ENCODE results near the gene GRIN2C. TPM values are rescaled to one million over a fixed set of nuclear protein-coding genes. Genes with fewer than 3 reads are reported as not detected.
A peak's percentile ranks its signal among the peaks of the same experiment; 100 is the strongest.

The GRIN2C gene
- total and polyA plus RNA-seq, 9 of the 15 experiments (the other 6 are each of a cell fraction or from before 2014, with no cell fraction given): under 0.01 to 0.33 (median 0.10) TPM; not detected in 2

GRCh38 chr17:74827800-74828199 is 31.9 kb downstream of the GRIN2C start:
- Histone ChIP-seq H4K20me1 (replicated peaks; ENCODE audit: control insufficient read depth, insufficient read depth, low read length) (peaks cover 11% of the 10 kb centered on the region; the same call in 1 of the 2 replicates), H3K9ac (ENCODE audit: insufficient read depth in 1 of 2, low read depth in 2 of 2, low read length in 2 of 2) (peak overlapping the region in 1 of 2 experiments; percentile 17; a peak in 1 of 4 replicates), H3K79me2 (ENCODE audit: control insufficient read depth, insufficient read depth, low read length) (no peaks in the 10 kb centered on the region), H2AFZ (ENCODE audit: low read depth, low read length) (no peak overlapping the region), H3K9me1 (ENCODE audit: control insufficient read depth, insufficient read depth, low read length) (no peaks in the 10 kb centered on the region), H3K36me3 (ENCODE audit: control insufficient read depth, insufficient read depth, low read length) (no peaks in the 10 kb centered on the region), H3K27ac (ENCODE audit: extremely low read depth, low read depth, low read length) (no peak overlapping the region), H3K27me3 (ENCODE audit: control insufficient read depth in 2 of 2, insufficient read depth in 2 of 2, low read length in 2 of 2) (no peaks in the 10 kb centered on the region), H3K9me3 (replicated peaks; ENCODE audit: control insufficient read depth, insufficient read depth, low read depth, low read length) (no peaks in the 10 kb centered on the region), H3K4me3 (no peak overlapping the region), H3K4me1 (replicated peaks in 1 of 2; ENCODE audit: control insufficient read depth in 2 of 2, insufficient read depth in 2 of 2, low read length in 2 of 2) (peaks cover 3 to 25% of the 10 kb centered on the region in 2 experiments; a peak in 3 of 5 replicates), H3K4me2 (ENCODE audit: insufficient read depth, low read length) (no peak overlapping the region)
- BruUV-seq (replicated peaks): no TSS peak
- ChIA-PET CTCF (ENCODE audit: low intra/inter-chr PET ratio) (no interaction called here), POLR2A (interaction anchor here (0.6 to 2.2 kb wide), 2 partner anchors 22 to 50 kb away, joined by 3 to 6 read pairs; no protein-coding TSS in a partner anchor)
- DNase-seq (ENCODE audit: extremely low read depth in 1 of 4, low spot score in 3 of 4): no peak
- no peak for ATAC-seq
- FAIRE-seq: no peak
- intact Hi-C loops (cut with micrococcal nuclease) (no loop called here), in situ Hi-C loops (cut with MboI) (no loop called here)
- WGBS (ENCODE audit: insufficient coverage, low coverage, missing lambda C conversion rate): 72% methylated on average over 11 of the region's 11 CpGs
- no peak for TF ChIP-seq NONO (IDR thresholded peaks at IDR 0.05; ENCODE audit: low read depth in 2 of 2, low read length in 1 of 2)
- TF ChIP-seq ZNF764 (CRISPR knock-in tag; IDR thresholded peaks at IDR 0.05; ENCODE audit: low read depth): no peak
- no peak for TF ChIP-seq YBX1 (IDR thresholded peaks at IDR 0.05)
- no peak for TF ChIP-seq PCBP1 (IDR thresholded peaks at IDR 0.05; ENCODE audit: low read depth, low read length, poor library complexity, severe bottlenecking)
- no peak for TF ChIP-seq BRF1 (IDR thresholded peaks at IDR 0.05; ENCODE audit: borderline replicate concordance, extremely low read depth, insufficient read length)
- TF ChIP-seq BRF2 (IDR thresholded peaks at IDR 0.05; ENCODE audit: borderline replicate concordance, insufficient read depth, insufficient read length): no peak
- TF ChIP-seq PPARD (CRISPR knock-in tag; IDR thresholded peaks at IDR 0.05): no peak
- TF ChIP-seq RAD21 (CRISPR knock-in tag; conservative IDR thresholded peaks at IDR 0.05 in 1 of 2, IDR thresholded peaks at IDR 0.05 in 1 of 2): no peak
- TF ChIP-seq ZBTB1 (CRISPR knock-in tag; IDR thresholded peaks at IDR 0.05; ENCODE audit: borderline replicate concordance, low read depth): no peak
- TF ChIP-seq SMARCA4 (IDR thresholded peaks at IDR 0.05): no peak
- no peak for TF ChIP-seq HNRNPUL1 (IDR thresholded peaks at IDR 0.05; ENCODE audit: low read length)
- no peak for TF ChIP-seq ZNF24 (IDR thresholded peaks at IDR 0.05)
- no peak for TF ChIP-seq ZNF143 (CRISPR knock-in tag; IDR thresholded peaks at IDR 0.05)
- no peak for TF ChIP-seq MEIS2 (IDR thresholded peaks at IDR 0.05; ENCODE audit: partially characterized antibody)
- no peak for TF ChIP-seq ZNF449 (CRISPR knock-in tag; IDR thresholded peaks at IDR 0.05)
- no peak for TF ChIP-seq ZBTB49 (CRISPR knock-in tag; IDR thresholded peaks at IDR 0.05; ENCODE audit: borderline replicate concordance)
- no peak for TF ChIP-seq VEZF1 (CRISPR knock-in tag; IDR thresholded peaks at IDR 0.05)

Measured in K562 (cell line).